GM19468 (cell line): ENCODE measurements around the gene ZFTA.

Experiments
- ATAC-seq: cut with Tn5 transposase; IDR thresholded peaks from one replicate; pipeline ENCODE4 v1.9.1; 2021; ENCODE audit warnings: mild to moderate bottlenecking, moderate library complexity, moderate number of reproducible peaks; ENCODE audit not compliant: unreplicated experiment; ENCODE audit errors: extremely low read depth

ZFTA gene

DNA sequence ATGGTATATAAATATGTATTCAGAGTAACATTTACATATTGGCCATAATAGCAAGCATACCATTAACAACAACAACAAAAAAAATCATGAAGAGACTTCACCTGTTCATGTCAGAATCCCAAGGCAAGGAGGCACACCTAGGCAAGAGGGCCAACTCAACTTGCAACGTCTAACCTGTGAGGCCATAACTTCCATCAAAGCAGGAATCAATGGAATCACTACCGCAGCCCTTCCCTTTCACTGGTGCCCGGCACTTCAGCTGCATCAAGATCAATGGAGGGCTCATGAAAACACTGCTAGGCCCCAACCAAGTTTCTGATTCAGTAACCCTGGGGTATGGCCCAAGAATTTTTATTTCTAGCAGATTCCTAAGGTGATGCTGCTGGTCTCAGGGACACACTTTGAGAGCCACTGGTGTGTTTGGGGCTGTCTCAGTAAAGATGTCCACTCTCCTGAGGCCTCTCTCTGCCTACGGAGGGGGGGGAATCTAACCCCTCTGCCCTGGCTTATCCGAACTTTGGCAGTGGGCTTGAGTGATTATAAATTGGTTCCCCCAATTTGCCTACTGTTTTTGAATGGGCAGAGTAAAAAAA, 8.0 kb downstream of the ZFTA start:
- no peak for ATAC-seq

DNA sequence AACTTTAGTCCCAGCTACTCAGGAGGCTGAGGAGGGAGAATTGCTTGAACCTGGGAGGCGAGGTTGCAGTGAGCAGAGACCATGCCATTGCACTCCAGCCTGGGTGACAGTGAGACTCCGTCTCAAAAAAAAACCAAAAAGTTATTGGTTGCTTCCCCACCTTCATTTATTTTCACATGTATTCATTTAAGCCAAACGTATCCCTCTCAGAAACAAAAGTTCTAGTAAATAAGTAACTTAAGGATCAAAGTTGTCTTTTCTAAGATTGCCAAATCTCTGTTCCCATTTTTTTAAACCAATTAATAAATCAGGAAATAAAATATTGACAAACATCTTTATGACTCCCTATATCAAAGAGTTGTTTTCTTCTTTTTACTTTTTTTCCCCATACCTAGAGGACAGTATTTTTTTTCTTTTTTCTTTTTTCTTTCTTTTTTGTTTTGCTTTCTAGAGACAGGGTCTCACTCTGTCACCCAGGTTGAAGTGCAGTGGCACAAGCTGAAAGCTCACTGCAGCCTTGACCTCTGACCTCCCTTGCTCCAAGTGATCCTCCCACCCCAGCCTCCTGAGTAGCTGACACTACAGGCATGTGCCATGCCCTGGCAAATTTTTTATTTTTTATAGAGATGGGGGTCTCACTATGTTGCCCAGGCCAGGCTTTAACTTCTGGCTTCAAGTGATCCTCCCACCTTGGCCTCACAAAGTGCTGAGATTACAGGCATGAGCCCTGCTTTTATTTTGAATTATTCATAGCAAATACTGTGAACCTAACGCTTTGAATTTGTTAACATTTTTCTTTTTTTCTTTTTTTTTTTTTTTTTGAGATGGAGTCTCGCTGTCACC, 11.4 kb downstream of the ZFTA start:
- no peak for ATAC-seq

DNA sequence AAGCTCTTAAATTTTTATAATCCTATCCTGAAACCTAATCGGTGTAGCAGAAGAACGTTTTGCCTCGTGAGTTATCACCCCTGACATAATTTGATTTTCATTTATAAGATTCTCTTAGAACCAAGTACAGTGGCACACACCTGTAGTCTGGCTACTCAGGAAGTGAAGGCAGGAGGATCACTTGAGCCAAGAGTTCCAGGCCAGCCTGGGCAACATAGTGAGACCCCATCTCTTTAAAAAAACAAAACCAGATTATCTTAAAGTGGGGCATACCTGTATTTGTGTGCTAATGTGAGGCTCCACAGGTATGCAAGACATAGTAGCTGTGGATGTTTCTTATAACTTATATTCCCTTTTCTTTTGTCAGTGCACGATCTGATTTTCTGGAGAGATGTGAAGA, 19.0 kb downstream of the ZFTA start:
- no peak for ATAC-seq

DNA sequence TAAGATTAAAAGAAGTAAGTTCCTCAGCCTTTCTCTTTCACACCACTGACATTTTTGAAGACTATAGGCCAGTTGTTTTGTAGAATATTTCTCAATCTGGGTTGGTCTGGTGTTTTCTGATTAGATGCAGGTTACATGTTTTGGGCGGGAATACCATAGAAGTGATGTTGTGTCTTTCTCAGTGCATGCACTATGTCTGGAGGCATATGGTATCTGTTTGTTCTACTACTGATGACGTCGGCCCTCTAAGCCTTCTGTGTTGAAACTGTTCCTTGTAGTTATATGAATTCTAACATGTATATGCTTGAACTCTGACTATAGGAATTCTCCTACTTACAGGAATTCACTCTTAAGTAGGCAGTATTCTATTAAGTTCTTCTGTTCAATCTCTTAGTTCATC, 21.6 kb downstream of the ZFTA start:
- no peak for ATAC-seq

DNA sequence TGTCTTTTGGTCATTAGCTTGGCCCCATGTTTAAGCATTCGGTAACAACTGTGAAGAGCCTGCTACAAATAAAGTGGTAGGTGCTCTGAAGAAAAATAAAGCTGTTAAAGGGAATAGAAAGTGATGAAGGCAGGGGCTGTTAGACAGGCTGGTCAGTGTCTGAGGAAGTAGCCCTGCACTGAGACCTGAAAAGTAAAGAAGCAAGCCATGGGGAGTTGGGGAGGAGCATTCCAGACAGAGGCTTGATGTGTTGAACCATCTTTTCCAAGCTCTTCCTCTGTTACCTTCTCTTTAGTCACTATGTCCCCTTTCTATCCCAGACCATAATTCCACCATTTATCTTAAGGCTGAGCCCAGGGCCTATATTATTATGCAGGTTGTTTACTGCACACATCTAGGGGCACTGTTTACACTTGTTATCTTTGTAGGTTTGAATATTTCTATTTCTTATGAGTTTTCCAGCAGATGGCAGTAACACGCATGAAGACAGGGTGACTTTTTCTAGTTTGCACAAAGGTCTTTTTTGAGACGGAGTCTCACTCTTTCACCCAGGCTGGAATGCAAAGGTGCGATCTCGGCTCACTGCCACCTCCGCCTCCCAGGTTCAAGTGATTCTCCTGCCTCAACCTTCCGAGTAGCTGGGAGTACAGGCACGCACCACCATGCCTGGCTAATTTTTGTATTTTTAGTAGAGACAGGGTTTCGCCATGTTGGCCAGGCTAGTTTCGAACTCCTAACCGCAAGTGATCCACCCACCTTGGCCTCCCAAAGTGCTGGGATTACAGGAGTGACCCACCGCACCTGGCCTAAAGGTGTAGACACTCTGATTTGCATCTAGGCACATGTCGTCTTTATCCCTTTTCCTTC, 23.0 kb downstream of the ZFTA start:
- ATAC-seq: no peak

DNA sequence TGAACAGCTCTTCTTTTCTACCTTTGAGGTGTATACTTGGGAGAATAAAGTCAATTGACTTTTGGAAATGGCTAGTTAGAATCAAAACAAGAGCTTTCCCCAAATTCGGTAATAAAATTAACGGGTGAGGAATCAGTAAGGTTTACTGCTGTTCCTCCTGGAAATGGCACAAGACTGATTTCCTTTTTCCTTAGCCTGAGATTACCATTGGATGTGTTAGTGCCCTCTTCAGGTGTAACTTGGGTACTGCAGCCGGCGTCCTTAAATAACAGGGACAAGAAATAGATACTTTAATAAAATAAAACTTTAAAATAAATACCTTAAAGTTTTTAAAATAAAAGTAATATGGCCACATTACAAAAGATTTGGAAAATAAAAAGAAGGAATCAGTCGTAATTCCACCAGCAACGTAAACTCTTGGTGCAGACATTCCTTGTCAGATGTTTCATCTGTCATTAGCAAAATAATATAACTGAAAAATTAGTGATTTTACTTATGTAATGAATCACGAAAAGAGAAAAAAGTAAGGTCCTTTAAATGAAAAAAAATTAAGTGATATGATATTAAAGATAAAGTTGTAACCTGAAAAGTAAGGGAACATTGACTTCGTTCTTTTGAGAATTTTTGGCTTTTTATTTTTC, 29.7 kb downstream of the ZFTA start:
- ATAC-seq: no peak

DNA sequence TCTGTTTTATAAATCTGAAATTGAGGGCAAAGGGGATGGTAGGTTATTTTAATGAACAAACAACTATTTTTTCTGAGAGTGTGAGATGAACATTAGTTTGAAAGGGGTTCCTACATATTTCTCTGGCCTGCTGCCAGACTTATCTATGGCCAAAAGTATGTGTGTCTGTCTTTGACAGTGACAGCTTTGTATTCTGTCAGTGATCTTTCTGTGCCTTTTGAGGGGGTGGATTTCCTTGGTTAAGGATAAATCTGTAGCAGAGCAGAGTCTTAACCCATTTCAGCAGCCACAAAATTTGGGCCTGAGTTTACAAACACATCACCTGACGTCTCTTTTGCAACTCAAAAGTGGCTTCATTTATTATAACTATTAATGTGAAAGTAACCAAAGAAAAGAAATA, 30.9 kb downstream of the ZFTA start:
- ATAC-seq: no peak

DNA sequence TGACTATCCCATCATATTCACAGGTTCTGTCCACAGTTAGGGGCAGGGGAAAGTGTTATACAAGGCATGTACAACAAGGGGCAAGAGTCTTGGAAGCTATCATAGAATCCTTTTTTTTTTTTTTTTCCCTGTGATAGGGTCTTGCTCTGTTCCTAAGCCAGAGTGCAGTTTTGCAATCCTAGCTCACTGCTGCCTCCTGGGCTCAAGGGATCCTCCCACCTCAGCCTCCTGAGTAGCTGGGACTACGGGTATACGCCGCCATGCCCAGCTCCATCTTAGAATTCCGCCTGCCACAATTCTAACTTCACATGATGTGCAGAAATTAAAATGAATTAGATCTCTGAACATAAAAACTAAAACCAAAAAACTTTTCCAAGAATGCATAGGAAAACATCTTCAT, 31.7 kb downstream of the ZFTA start:
- ATAC-seq: no peak

DNA sequence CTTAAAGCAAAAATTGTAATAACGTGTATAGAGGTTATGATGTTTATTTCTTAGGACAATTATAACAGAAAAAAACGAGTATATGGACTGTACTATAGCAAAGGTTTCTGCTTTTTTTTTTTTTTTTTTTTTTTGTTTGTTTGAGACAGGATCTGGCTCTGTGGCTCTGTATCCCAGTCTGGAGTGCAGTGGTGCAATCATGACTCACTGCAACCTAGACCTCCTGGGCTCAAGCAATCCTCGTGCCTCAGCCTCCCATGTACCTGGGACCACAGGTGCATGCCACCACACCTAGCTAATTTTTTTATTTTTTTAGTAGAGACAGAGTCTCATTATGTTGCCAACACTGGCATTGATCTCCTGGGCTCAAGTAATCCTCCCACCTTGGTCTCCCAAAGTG, 39.2 kb downstream of the ZFTA start:
- ATAC-seq: no peak

DNA sequence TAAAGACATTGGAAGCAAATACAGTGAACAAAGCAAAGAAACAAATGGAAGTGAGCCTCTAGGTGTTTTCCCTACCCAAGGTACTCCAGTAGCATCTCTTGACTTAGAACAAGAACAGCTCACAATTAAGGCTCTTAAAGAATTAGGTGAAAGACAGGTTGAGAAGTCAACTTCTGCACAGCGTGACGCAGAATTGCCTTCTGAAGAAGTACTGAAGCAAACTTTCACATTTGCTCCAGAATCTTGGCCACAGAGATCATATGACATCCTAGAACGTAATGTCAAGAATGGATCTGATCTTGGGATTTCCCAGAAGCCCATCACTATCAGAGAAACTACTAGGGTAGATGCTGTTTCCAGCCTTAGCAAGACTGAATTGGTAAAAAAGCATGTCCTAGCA, 48.0 kb downstream of the ZFTA start:
- no peak for ATAC-seq

DNA sequence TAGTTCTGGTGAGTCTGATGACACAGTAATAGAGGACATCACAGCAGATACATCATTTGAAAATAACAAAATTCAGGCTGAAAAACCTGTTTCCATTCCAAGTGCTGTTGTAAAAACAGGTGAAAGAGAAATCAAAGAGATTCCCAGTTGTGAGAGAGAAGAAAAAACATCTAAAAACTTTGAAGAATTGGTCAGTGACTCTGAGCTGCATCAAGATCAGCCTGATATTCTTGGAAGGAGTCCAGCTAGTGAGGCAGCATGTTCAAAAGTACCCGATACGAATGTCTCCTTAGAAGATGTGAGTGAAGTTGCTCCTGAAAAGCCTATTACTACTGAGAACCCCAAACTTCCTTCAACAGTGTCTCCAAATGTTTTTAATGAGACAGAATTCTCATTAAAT, 48.6 kb downstream of the ZFTA start:
- ATAC-seq: no peak

DNA sequence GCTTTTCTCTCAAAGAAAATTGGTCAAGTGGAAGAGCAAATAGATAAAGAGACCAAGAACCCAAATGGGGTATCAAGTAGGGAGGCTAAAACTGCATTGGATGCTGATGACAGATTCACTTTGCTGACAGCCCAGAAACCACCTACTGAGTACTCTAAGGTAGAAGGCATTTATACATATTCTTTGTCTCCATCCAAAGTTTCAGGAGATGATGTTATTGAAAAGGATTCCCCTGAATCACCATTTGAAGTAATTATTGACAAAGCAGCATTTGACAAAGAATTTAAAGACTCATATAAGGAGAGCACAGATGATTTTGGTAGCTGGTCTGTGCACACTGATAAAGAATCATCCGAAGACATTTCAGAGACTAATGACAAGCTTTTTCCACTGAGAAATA, 49.6 kb downstream of the ZFTA start:
- ATAC-seq: no peak
